Peyer's patch (tissue), 4 donors: ENCODE data around the gene KIF2A. TPM values are rescaled to one million over a fixed set of nuclear protein-coding genes. Genes with fewer than 3 reads are reported as not detected.
"Not testable (repeated sequence)": the region's sequence is repeated elsewhere in the genome, so short reads cannot be mapped to it uniquely, and the experiment has no call there.

Experiments used
- DNase-seq, 3 donors: peaks; one replicate each; pipeline ENCODE4 v3.0.0-alpha.2; 2017 to 2019
- H3K27ac ChIP-seq, 4 donors: fragments of 200-600 bp; sonication (generic); one replicate each; pipeline ENCODE4 v1.5.1; 2016 to 2019
- H3K27me3 ChIP-seq, 2 donors: fragments of 200-600 bp; sonication (generic); one replicate each; pipeline ENCODE4 v1.5.1; 2019
- H3K36me3 ChIP-seq, 3 donors: fragments of 200-600 bp; sonication (generic); one replicate each; pipeline ENCODE4 v1.5.1; 2016 to 2019
- H3K4me1 ChIP-seq, 4 donors: fragments of 200-600 bp; sonication (generic); one replicate each; pipeline ENCODE4 v1.5.1; 2016 to 2019
- H3K4me3 ChIP-seq, 4 donors: fragments of 200-600 bp; sonication (generic); 1 replicate in 3 of 4; 2 replicates in 1 of 4; pipeline ENCODE4 v1.5.1; 2016 to 2019; ENCODE audit warnings: mild to moderate bottlenecking in 1 of 4
- H3K9me3 ChIP-seq, 4 donors: fragments of 200-600 bp; sonication (generic); one replicate each; pipeline ENCODE4 v1.5.1; 2016 to 2019; ENCODE audit warnings: mild to moderate bottlenecking in 1 of 4
- CTCF ChIP-seq, 6 experiments: fragments of 450-650 bp in 4 of 6; fragments of 200-600 bp in 2 of 6; sonication (generic) in 1 of 6; IDR thresholded peaks; one replicate each; pipeline ENCODE4 v1.5.1; 2017 to 2019; ENCODE audit warnings: antibody characterized with exemption in 6 of 6, mild to moderate bottlenecking in 3 of 6, moderate library complexity in 1 of 6
- POLR2A ChIP-seq, 2 donors: fragments of 450-650 bp; IDR thresholded peaks; one replicate each; pipeline ENCODE4 v1.5.1; 2017; ENCODE audit warnings: antibody characterized with exemption in 2 of 2, mild to moderate bottlenecking in 2 of 2, moderate library complexity in 2 of 2
- total RNA-seq, 4 donors: library from RNA; depleted of rRNA; stranded (reverse); fragments of >200 nt; gene quantifications; one replicate each; pipeline ENCODE4 v1.1.0, GENCODE V29; 2016

Gene KIF2A
- total RNA-seq, 4 donors from 2014 or later = 38.3 to 71.8 (median 41.6) TPM

GRCh38 chr5:62289813-62290212 is 16.2 kb upstream of the KIF2A start:
- Histone ChIP-seq H3K9me3 (no peaks in the 10 kb centered on the region), H3K27ac (no peak overlapping the region), H3K27me3 (no peaks in the 10 kb centered on the region), H3K36me3 (no peaks in the 10 kb centered on the region), H3K4me3 (no peak overlapping the region), H3K4me1 (no peaks in the 10 kb centered on the region)
- DNase-seq = no peak
- no peak for TF ChIP-seq POLR2A (IDR thresholded peaks at IDR 0.05)
- no peak for TF ChIP-seq CTCF (IDR thresholded peaks at IDR 0.05)

GRCh38 chr5:62291829-62292228 is 14.2 kb upstream of the KIF2A start:
- H3K36me3 ChIP-seq, H3K4me1 ChIP-seq, H3K27me3 ChIP-seq, H3K27ac ChIP-seq, H3K4me3 ChIP-seq, H3K9me3 ChIP-seq: not testable (repeated sequence)
- peak in 2 of 3 donors; percentile 70 to 76 for DNase-seq
- peak in 1 of 6 experiments; percentile 16 for TF ChIP-seq CTCF (IDR thresholded peaks at IDR 0.05)

- no peak for TF ChIP-seq POLR2A (IDR thresholded peaks at IDR 0.05)
- TF ChIP-seq CTCF (IDR thresholded peaks at IDR 0.05) = no peak
- Histone ChIP-seq H3K4me1 (no peaks in the 10 kb centered on the region), H3K36me3 (no peaks in the 10 kb centered on the region), H3K27ac (no peak overlapping the region), H3K4me3 (no peak overlapping the region), H3K27me3 (no peaks in the 10 kb centered on the region), H3K9me3 (no peaks in the 10 kb centered on the region)
- DNase-seq = no peak
Observed at GRCh38 chr5:62296998-62297397, 9.0 kb upstream of the KIF2A start.

GRCh38 chr5:62298118-62298517 is 7.9 kb upstream of the KIF2A start:
- no peak for TF ChIP-seq POLR2A (IDR thresholded peaks at IDR 0.05)
- TF ChIP-seq CTCF (IDR thresholded peaks at IDR 0.05) = no peak
- DNase-seq = no peak

GRCh38 chr5:62299101-62299500 is 6.9 kb upstream of the KIF2A start:
- TF ChIP-seq POLR2A (IDR thresholded peaks at IDR 0.05) (no peak), CTCF (IDR thresholded peaks at IDR 0.05) (no peak)
- no peaks in the 10 kb centered on the region for H3K4me1 ChIP-seq
- no peak overlapping the region for H3K4me3 ChIP-seq
- no peaks in the 10 kb centered on the region for H3K9me3 ChIP-seq
- no peaks in the 10 kb centered on the region for H3K36me3 ChIP-seq
- H3K27ac ChIP-seq = no peak overlapping the region
- no peak for DNase-seq
- H3K27me3 ChIP-seq = no peaks in the 10 kb centered on the region

More at GRCh38 chr5:62298118-62298517, 7.9 kb upstream of the KIF2A start:
- Histone ChIP-seq H3K4me3 (no peak overlapping the region), H3K4me1 (no peaks in the 10 kb centered on the region), H3K27ac (no peak overlapping the region), H3K27me3 (no peaks in the 10 kb centered on the region), H3K36me3 (no peaks in the 10 kb centered on the region), H3K9me3 (no peaks in the 10 kb centered on the region)

GRCh38 chr5:62299600-62299999 is 6.4 kb upstream of the KIF2A start:
- Histone ChIP-seq H3K4me3 (no peak overlapping the region), H3K27ac (no peak overlapping the region), H3K36me3 (no peaks in the 10 kb centered on the region), H3K9me3 (no peaks in the 10 kb centered on the region), H3K27me3 (no peaks in the 10 kb centered on the region), H3K4me1 (no peaks in the 10 kb centered on the region)
- no peak for DNase-seq
- no peak for TF ChIP-seq CTCF (IDR thresholded peaks at IDR 0.05)
- no peak for TF ChIP-seq POLR2A (IDR thresholded peaks at IDR 0.05)
